K562 (cell line): ENCODE measurements around the gene BTF3L4. TPM values are rescaled to one million over a fixed set of nuclear protein-coding genes. Genes with fewer than 3 reads are reported as not detected.

Experiments
- BHLHE40 ChIP-seq: IDR thresholded peaks from 2 replicates; pipeline ENCODE4 v1.6.1; 2011; ENCODE audit warnings: low read length, improper control_type of control experiment
- BRD4 ChIP-seq: fragments of 200-600 bp; sonication (generic); IDR thresholded peaks from 2 replicates; pipeline ENCODE4 v1.6.1; 2017; ENCODE audit warnings: inconsistent platforms
- BRF1 ChIP-seq: IDR thresholded peaks from 3 replicates; pipeline ENCODE4 v1.6.1; 2011; ENCODE audit warnings: borderline replicate concordance, mild to moderate bottlenecking; ENCODE audit not compliant: insufficient read length; ENCODE audit errors: extremely low read depth
- ELK1 ChIP-seq: sonication (generic); formaldehyde crosslinking; IDR thresholded peaks from 2 replicates; pipeline ENCODE4 v1.8.1; 2022; ENCODE audit warnings: missing genetic modification reagents
- ETV1 ChIP-seq: fragments of 450-650 bp; conservative IDR thresholded peaks from 2 replicates; pipeline ENCODE4 v1.6.1; 2016; ENCODE audit warnings: missing genetic modification characterization, control low read depth, low read depth, missing compliant biosample characterization
- GABPB2 ChIP-seq: fragments of 250-450 bp; sonication (Bioruptor Pico); conservative IDR thresholded peaks from 2 replicates; pipeline ENCODE4 v1.5.1; 2021; ENCODE audit warnings: mild to moderate bottlenecking
- HMBOX1 ChIP-seq: sonication (generic); IDR thresholded peaks from 2 replicates; pipeline ENCODE4 v1.6.1; 2016
- HSF4 ChIP-seq: fragments of 250-450 bp; sonication (Bioruptor Pico); IDR thresholded peaks from 2 replicates; pipeline ENCODE4 v2.1.2; 2022; ENCODE audit warnings: mild to moderate bottlenecking, moderate library complexity, borderline replicate concordance
- MXI1 ChIP-seq: IDR thresholded peaks from 2 replicates; pipeline ENCODE4 v1.6.1; 2011; ENCODE audit warnings: low read depth, mild to moderate bottlenecking, improper control_type of control experiment, low read length
- NCOA6 ChIP-seq: fragments of 450-650 bp; IDR thresholded peaks from 2 replicates; pipeline ENCODE4 v1.6.1; 2017; ENCODE audit warnings: mild to moderate bottlenecking
- NFATC3 ChIP-seq: fragments of 450-650 bp; IDR thresholded peaks from 2 replicates; pipeline ENCODE4 v1.6.1; 2017; ENCODE audit warnings: mild to moderate bottlenecking
- NR1H2 ChIP-seq: sonication (generic); formaldehyde crosslinking; IDR thresholded peaks from 2 replicates; pipeline ENCODE4 v1.4.0; 2020; ENCODE audit warnings: mild to moderate bottlenecking, missing genetic modification reagents
- PURB ChIP-seq: sonication (generic); formaldehyde crosslinking; IDR thresholded peaks from 2 replicates; pipeline ENCODE4 v1.9.0; 2021; ENCODE audit warnings: low read depth, mild to moderate bottlenecking, missing genetic modification reagents
- SAFB ChIP-seq: fragments of 200-400 bp; formaldehyde crosslinking; IDR thresholded peaks from 2 replicates; pipeline ENCODE4 v1.6.1; 2017; ENCODE audit warnings: low read depth, low read length, borderline replicate concordance
- SIN3A ChIP-seq, 2 experiments: fragments of 150-350 bp in 1 of 2; IDR thresholded peaks; 2 replicates each; pipeline ENCODE4 v1.6.1; 2011 to 2016; ENCODE audit warnings: borderline replicate concordance in 2 of 2, low read depth in 2 of 2, low read length in 2 of 2, mild to moderate bottlenecking in 2 of 2, moderate library complexity in 2 of 2; ENCODE audit not compliant: control insufficient read depth in 1 of 2
- U2AF1 ChIP-seq: fragments of 200-400 bp; formaldehyde crosslinking; optimal IDR thresholded peaks from 2 replicates; pipeline ENCODE3; 2017; ENCODE audit warnings: mild to moderate bottlenecking, low read depth, low read length, moderate library complexity
- ZNF695 ChIP-seq: fragments of 450-650 bp; formaldehyde crosslinking; IDR thresholded peaks from 2 replicates; pipeline ENCODE4 v1.4.0; 2020; ENCODE audit warnings: mild to moderate bottlenecking, moderate library complexity
- polyA plus RNA-seq, 8 experiments: library from polyadenylated mRNA; depleted of rRNA in 4 of 8; stranded (reverse) in 5 of 8; unstranded in 3 of 8; fragments of >200 nt; fragmentation: Nextera tagmentation in 2 of 8; fragmentation: Illumina TruSeq in 1 of 8; extraction: Ambion mirVana in 2 of 8; extraction: Trizol in 1 of 8; gene quantifications; 2 replicates each; pipeline versions ENCODE4 v1.2.1 to v1.2.3, GENCODE V29; 2011 to 2014; ENCODE audit warnings: inconsistent platforms in 1 of 8, missing spikeins in 1 of 8
- total RNA-seq, 7 experiments: library from RNA; depleted of rRNA in 6 of 7; stranded (reverse); fragments of >200 nt in 6 of 7; fragmentation: Illumina TruSeq in 2 of 7; extraction: Trizol in 2 of 7; gene quantifications; 2 replicates each; pipeline versions ENCODE4 v1.2.1 to v1.2.3, GENCODE V29; 2011 to 2021; ENCODE audit warnings: low replicate concordance in 1 of 7
- TF ChIP-seq, protein P1 (sequence below): sonication (generic); formaldehyde crosslinking; IDR thresholded peaks from 2 replicates; pipeline ENCODE4 v1.4.0; 2020; ENCODE audit warnings: mild to moderate bottlenecking, missing genetic modification reagents
- TF ChIP-seq, protein P2 (sequence below): fragments of 250-450 bp; sonication (Bioruptor Pico); IDR thresholded peaks from 2 replicates; pipeline ENCODE4 v1.4.0; 2020; ENCODE audit warnings: borderline replicate concordance
- TF ChIP-seq, protein P3 (sequence below): fragments of 250-450 bp; sonication (Bioruptor Pico); IDR thresholded peaks from 2 replicates; pipeline ENCODE4 v1.4.0; 2020; ENCODE audit warnings: mild to moderate bottlenecking, moderate library complexity

The BTF3L4 gene
- total and polyA plus RNA-seq, 9 of the 15 experiments (the other 6 are each of a cell fraction or from before 2014, with no cell fraction given): 40.1 to 106 (median 88.8) TPM

DNA sequence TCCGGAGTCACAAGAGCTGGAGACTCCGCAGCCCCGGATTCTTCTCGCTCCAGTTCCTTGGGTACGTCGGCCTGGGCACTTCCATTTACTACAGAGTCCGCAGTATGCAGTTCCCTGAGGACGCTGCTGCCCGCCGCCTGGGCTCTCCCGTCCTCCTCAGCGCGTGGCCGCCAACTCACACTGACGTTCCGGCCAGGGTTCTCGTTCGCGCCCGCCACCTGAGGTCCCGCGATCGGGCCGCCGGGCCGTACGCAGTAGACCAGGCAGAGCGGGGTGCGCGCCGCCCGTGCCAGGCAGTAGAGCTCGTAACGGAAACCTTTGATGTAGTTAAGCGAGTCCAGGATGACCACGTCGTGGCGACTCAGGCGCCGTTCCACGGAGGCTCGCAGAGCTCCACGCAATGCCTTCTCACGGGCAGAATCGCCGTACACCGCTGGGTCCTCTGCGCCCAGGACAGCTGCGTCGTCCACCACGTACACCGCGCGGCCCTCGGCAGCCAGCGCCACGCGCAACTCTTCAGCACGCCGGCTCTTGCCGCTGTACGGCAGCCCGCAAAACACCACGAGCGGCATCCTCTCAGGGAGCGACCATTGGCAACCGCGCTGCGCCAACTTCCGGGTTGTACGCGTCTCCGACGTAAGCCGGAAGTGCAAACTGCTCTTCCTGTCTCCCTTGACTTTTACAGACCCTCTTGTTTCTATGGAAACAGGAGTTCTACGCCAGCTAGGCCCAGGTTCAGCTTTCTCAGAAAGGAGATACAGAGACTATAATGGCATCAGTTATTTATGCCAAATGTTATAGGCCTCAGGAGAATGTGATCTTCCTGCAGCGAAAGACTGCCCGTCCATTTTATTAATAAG is 22.7 kb upstream of the BTF3L4 start, which contains the start of gene KTI12 (continued):
- TF ChIP-seq, protein P1, sequence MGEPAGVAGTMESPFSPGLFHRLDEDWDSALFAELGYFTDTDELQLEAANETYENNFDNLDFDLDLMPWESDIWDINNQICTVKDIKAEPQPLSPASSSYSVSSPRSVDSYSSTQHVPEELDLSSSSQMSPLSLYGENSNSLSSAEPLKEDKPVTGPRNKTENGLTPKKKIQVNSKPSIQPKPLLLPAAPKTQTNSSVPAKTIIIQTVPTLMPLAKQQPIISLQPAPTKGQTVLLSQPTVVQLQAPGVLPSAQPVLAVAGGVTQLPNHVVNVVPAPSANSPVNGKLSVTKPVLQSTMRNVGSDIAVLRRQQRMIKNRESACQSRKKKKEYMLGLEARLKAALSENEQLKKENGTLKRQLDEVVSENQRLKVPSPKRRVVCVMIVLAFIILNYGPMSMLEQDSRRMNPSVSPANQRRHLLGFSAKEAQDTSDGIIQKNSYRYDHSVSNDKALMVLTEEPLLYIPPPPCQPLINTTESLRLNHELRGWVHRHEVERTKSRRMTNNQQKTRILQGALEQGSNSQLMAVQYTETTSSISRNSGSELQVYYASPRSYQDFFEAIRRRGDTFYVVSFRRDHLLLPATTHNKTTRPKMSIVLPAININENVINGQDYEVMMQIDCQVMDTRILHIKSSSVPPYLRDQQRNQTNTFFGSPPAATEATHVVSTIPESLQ (CRISPR knock-in tag): peak; percentile 94; the same call in 1 of the 2 replicates
- no peak for TF ChIP-seq NCOA6
- TF ChIP-seq, protein P2, sequence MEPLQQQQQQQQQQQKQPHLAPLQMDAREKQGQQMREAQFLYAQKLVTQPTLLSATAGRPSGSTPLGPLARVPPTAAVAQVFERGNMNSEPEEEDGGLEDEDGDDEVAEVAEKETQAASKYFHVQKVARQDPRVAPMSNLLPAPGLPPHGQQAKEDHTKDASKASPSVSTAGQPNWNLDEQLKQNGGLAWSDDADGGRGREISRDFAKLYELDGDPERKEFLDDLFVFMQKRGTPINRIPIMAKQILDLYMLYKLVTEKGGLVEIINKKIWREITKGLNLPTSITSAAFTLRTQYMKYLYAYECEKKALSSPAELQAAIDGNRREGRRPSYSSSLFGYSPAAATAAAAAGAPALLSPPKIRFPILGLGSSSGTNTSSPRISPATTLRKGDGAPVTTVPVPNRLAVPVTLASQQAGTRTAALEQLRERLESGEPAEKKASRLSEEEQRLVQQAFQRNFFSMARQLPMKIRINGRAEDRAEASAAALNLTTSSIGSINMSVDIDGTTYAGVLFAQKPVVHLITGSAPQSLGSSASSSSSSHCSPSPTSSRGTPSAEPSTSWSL (CRISPR knock-in tag): no peak
- no peak for TF ChIP-seq HMBOX1
- peak; percentile 59 for TF ChIP-seq U2AF1
- 0 out of 2 replicates have a peak, but pooled peaks have one; percentile 71 for TF ChIP-seq PURB (CRISPR knock-in tag)
- TF ChIP-seq BRD4: peak; percentile 53
- no peak for TF ChIP-seq HSF4
- peak; percentile 85 for TF ChIP-seq MXI1
- TF ChIP-seq ELK1 (CRISPR knock-in tag): no peak
- 0 out of 2 replicates have a peak, but pooled peaks have one; percentile 51 for TF ChIP-seq NFATC3
- no peak for TF ChIP-seq BHLHE40
- TF ChIP-seq BRF1: no peak
- 0 out of 2 replicates have a peak, but pooled peaks have one; percentile 25 for TF ChIP-seq ZNF695 (CRISPR knock-in tag)
- TF ChIP-seq NR1H2 (CRISPR knock-in tag): 0 out of 2 replicates have a peak, but pooled peaks have one; percentile 80
- TF ChIP-seq SAFB: peak; percentile 74; the same call in 1 of the 2 replicates
- TF ChIP-seq, protein P3, sequence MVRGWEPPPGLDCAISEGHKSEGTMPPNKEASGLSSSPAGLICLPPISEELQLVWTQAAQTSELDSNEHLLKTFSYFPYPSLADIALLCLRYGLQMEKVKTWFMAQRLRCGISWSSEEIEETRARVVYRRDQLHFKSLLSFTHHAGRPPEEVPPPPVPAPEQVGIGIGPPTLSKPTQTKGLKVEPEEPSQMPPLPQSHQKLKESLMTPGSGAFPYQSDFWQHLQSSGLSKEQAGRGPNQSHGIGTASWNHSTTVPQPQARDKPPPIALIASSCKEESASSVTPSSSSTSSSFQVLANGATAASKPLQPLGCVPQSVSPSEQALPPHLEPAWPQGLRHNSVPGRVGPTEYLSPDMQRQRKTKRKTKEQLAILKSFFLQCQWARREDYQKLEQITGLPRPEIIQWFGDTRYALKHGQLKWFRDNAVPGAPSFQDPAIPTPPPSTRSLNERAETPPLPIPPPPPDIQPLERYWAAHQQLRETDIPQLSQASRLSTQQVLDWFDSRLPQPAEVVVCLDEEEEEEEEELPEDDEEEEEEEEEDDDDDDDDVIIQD: no peak
- TF ChIP-seq SIN3A (IDR thresholded peaks at IDR 0.05; ENCODE audit: borderline replicate concordance in 2 of 2, control insufficient read depth in 1 of 2, low read depth in 2 of 2, low read length in 2 of 2): peak in 1 of 2 experiments; percentile 97; a peak in 3 of 4 replicates
- TF ChIP-seq GABPB2 (CRISPR knock-in tag): no peak
- peak; percentile 84 for TF ChIP-seq ETV1
